Activated CD8-positive, alpha-beta memory T cell treated with anti-CD3 and anti-CD28 coated beads, Interleukin-2, amount 50 U/mL, for 24 hours (primary cell): ENCODE measurements around the gene SLC20A1.
"Not testable (repeated sequence)": the region's sequence is repeated elsewhere in the genome, so short reads cannot be mapped to it uniquely, and the experiment has no call there.

Experiments
- DNase-seq: peaks from one replicate; pipeline ENCODE4 v3.0.0-alpha.2; 2020; ENCODE audit errors: extremely low read depth

The SLC20A1 gene

GRCh38 chr2:112683550-112684414 lies 38.0 kb downstream of the SLC20A1 start:
- no peak for DNase-seq

GRCh38 chr2:112684415-112684775 lies 38.7 kb downstream of the SLC20A1 start:
- DNase-seq = no peak

- no peak for DNase-seq
Observed at GRCh38 chr2:112685271-112685884, 39.6 kb downstream of the SLC20A1 start.

GRCh38 chr2:112686348-112687217 lies 40.8 kb downstream of the SLC20A1 start:
- DNase-seq = no peak

- no peak for DNase-seq
Observed at GRCh38 chr2:112687522-112687921, 41.8 kb downstream of the SLC20A1 start.

GRCh38 chr2:112688086-112688880 lies 42.5 kb downstream of the SLC20A1 start:
- no peak for DNase-seq

GRCh38 chr2:112690853-112691401 lies 45.2 kb downstream of the SLC20A1 start:
- peak; percentile 26 for DNase-seq

- DNase-seq = no peak
Observed at GRCh38 chr2:112691881-112692281, 46.1 kb downstream of the SLC20A1 start.

- DNase-seq = peak; percentile 14
Observed at GRCh38 chr2:112692495-112692911, 46.8 kb downstream of the SLC20A1 start.

GRCh38 chr2:112692918-112693317 lies 47.2 kb downstream of the SLC20A1 start:
- DNase-seq = no peak

- no peak for DNase-seq
Observed at GRCh38 chr2:112693596-112693995, 47.9 kb downstream of the SLC20A1 start.

GRCh38 chr2:112694182-112694581 lies 48.4 kb downstream of the SLC20A1 start:
- DNase-seq = no peak

GRCh38 chr2:112698834-112699515 lies 53.2 kb downstream of the SLC20A1 start:
- no peak for DNase-seq

GRCh38 chr2:112699984-112700667 lies 54.4 kb downstream of the SLC20A1 start:
- no peak for DNase-seq

- DNase-seq = no peak
Observed at GRCh38 chr2:112701052-112701451, 55.3 kb downstream of the SLC20A1 start.

GRCh38 chr2:112703684-112704083 lies 57.9 kb downstream of the SLC20A1 start:
- DNase-seq = no peak

GRCh38 chr2:112705575-112705974 lies 59.8 kb downstream of the SLC20A1 start:
- DNase-seq = no peak

- DNase-seq = peak; percentile 34
Observed at GRCh38 chr2:112706170-112706664, 60.5 kb downstream of the SLC20A1 start.

- DNase-seq = not testable (repeated sequence)
Observed at GRCh38 chr2:112706947-112707346, 61.2 kb downstream of the SLC20A1 start.

- DNase-seq = no peak
Observed at GRCh38 chr2:112708968-112709367, 63.2 kb downstream of the SLC20A1 start.
